HCT116 (cell line): Measurements from ENCODE around the gene UGT1A7.

ENCODE experiments used
- CTCF ChIP-seq, 3 experiments: fragments of 200-600 bp in 1 of 3; sonication (generic) in 1 of 3; IDR thresholded peaks in 2 of 3; conservative IDR thresholded peaks in 1 of 3; 2 replicates each; pipeline ENCODE4 v1.5.1; 2012 to 2017; ENCODE audit warnings: low read depth in 2 of 3, low read length in 2 of 3, antibody characterized with exemption in 1 of 3, borderline replicate concordance in 1 of 3, control low read depth in 1 of 3, mild to moderate bottlenecking in 1 of 3, mixed read lengths in 1 of 3, mixed run types in 1 of 3, moderate library complexity in 1 of 3; ENCODE audit not compliant: insufficient read depth in 1 of 3
- EGR1 ChIP-seq: IDR thresholded peaks from 2 replicates; pipeline ENCODE4 v1.6.1; 2012; ENCODE audit warnings: low read depth
- ELF1 ChIP-seq: IDR thresholded peaks from 2 replicates; pipeline ENCODE4 v1.6.1; 2012; ENCODE audit warnings: low read depth, borderline replicate concordance
- EZH2 ChIP-seq: fragments of 200-600 bp; sonication (generic); IDR thresholded peaks from 2 replicates; pipeline ENCODE4 v1.6.1; 2017; ENCODE audit warnings: antibody characterized with exemption, mixed run types
- EZH2phosphoT487 ChIP-seq: fragments of 200-600 bp; IDR thresholded peaks from 2 replicates; pipeline ENCODE4 v1.6.1; 2018; ENCODE audit warnings: antibody characterized with exemption, borderline replicate concordance
- FOSL1 ChIP-seq: IDR thresholded peaks from 2 replicates; pipeline ENCODE4 v1.6.1; 2012; ENCODE audit warnings: low read depth
- POLR2A ChIP-seq: IDR thresholded peaks from 2 replicates; pipeline ENCODE4 v1.7.0; 2011; ENCODE audit warnings: borderline replicate concordance; ENCODE audit not compliant: insufficient read depth, insufficient read length; ENCODE audit errors: extremely low read depth
- POLR2AphosphoS5 ChIP-seq: IDR thresholded peaks from 2 replicates; pipeline ENCODE4 v1.6.1; 2011; ENCODE audit warnings: mild to moderate bottlenecking, low read depth, low read length, moderate library complexity
- SRF ChIP-seq: IDR thresholded peaks from 2 replicates; pipeline ENCODE4 v1.6.1; 2012; ENCODE audit warnings: low read depth
- ZFX ChIP-seq: fragments of 450-650 bp; IDR thresholded peaks from 2 replicates; pipeline ENCODE4 v1.6.1; 2017
- TF ChIP-seq, protein P1 (sequence below): IDR thresholded peaks from 2 replicates; pipeline ENCODE4 v1.6.1; 2011; ENCODE audit warnings: mild to moderate bottlenecking, low read length, moderate library complexity; ENCODE audit not compliant: insufficient replicate concordance; ENCODE audit errors: extremely low read depth

- TF ChIP-seq, protein P1, sequence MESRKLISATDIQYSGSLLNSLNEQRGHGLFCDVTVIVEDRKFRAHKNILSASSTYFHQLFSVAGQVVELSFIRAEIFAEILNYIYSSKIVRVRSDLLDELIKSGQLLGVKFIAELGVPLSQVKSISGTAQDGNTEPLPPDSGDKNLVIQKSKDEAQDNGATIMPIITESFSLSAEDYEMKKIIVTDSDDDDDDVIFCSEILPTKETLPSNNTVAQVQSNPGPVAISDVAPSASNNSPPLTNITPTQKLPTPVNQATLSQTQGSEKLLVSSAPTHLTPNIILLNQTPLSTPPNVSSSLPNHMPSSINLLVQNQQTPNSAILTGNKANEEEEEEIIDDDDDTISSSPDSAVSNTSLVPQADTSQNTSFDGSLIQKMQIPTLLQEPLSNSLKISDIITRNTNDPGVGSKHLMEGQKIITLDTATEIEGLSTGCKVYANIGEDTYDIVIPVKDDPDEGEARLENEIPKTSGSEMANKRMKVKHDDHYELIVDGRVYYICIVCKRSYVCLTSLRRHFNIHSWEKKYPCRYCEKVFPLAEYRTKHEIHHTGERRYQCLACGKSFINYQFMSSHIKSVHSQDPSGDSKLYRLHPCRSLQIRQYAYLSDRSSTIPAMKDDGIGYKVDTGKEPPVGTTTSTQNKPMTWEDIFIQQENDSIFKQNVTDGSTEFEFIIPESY: no peak
- no peak for TF ChIP-seq EZH2
- no peak for TF ChIP-seq CTCF (IDR thresholded peaks at IDR 0.05 in 2 of 3, conservative IDR thresholded peaks at IDR 0.05 in 1 of 3; ENCODE audit: borderline replicate concordance in 1 of 3, insufficient read depth in 1 of 3, low read depth in 2 of 3, low read length in 2 of 3)
- TF ChIP-seq POLR2A: no peak
- no peak for TF ChIP-seq EZH2phosphoT487
- TF ChIP-seq SRF: no peak
- TF ChIP-seq POLR2AphosphoS5: no peak
- TF ChIP-seq FOSL1: no peak
- TF ChIP-seq ZFX: no peak
- no peak for TF ChIP-seq ELF1
- TF ChIP-seq EGR1: no peak
Observed at GRCh38 chr2:233713262-233713615, 31.5 kb downstream of the UGT1A7 start.
